ENCODE measurements around the gene RNASE8. TPM values are rescaled to one million over a fixed set of nuclear protein-coding genes. Genes with fewer than 3 reads are reported as not detected.
A peak's percentile ranks its signal among the peaks of the same experiment; 100 is the strongest.

Gene RNASE8
- total RNA-seq, 2 donors from 2014 or later: not detected

- no peak for DNase-seq (ENCODE audit: low spot score)
- peaks cover 0 to 34% of the 10 kb centered on the region in 2 donors for H3K4me1 ChIP-seq (ENCODE audit: control insufficient read depth in 1 of 2, low read depth in 2 of 2)
- H3K9me3 ChIP-seq: no peaks in the 10 kb centered on the region
- peak overlapping the region in 1 of 2 donors; percentile 50 for H3K27ac ChIP-seq
- H3K4me3 ChIP-seq: peak overlapping the region; percentile 31
- H3K27me3 ChIP-seq (replicated peaks; ENCODE audit: insufficient read depth): no peaks in the 10 kb centered on the region
- H3K36me3 ChIP-seq: no peaks in the 10 kb centered on the region
- TF ChIP-seq CTCF (IDR thresholded peaks at IDR 0.05): peak; percentile 77
- ATAC-seq (ENCODE audit: insufficient number of reproducible peaks, low FRiP score, low read depth): no peak
Observed at GRCh38 chr14:21106498-21107282, 49.1 kb downstream of the RNASE8 start.

- Histone ChIP-seq H3K27me3 (replicated peaks; ENCODE audit: insufficient read depth) (no peaks in the 10 kb centered on the region), H3K9me3 (no peaks in the 10 kb centered on the region), H3K27ac (no peak overlapping the region), H3K4me3 (no peak overlapping the region), H3K36me3 (no peaks in the 10 kb centered on the region), H3K4me1 (ENCODE audit: control insufficient read depth in 1 of 2, low read depth in 2 of 2) (peaks cover 0 to 34% of the 10 kb centered on the region in 2 donors)
- no peak for ATAC-seq (ENCODE audit: insufficient number of reproducible peaks, low FRiP score, low read depth)
- DNase-seq (ENCODE audit: low spot score): no peak
- TF ChIP-seq CTCF (IDR thresholded peaks at IDR 0.05): no peak
Observed at GRCh38 chr14:21107283-21107800, 49.7 kb downstream of the RNASE8 start.

Other genes with a start within 250 kb of the RNASE8 start
- gene RNASE3, start 166.4 kb upstream of the RNASE8 start, total RNA-seq: not detected
- 1 to 10 TPM; 6.9 to 7.2 TPM for gene RNASE2, start 102.3 kb upstream of the RNASE8 start, total RNA-seq
- 100 to 1,000 TPM in 1 of 2 donors, 10 to 100 TPM in 1; 94.8 to 141 TPM for gene METTL17, start 67.8 kb upstream of the RNASE8 start, total RNA-seq
- not detected for gene SLC39A2, start 58.5 kb upstream of the RNASE8 start, total RNA-seq
- gene NDRG2, start 32.8 kb upstream of the RNASE8 start, total RNA-seq: 100 to 1,000 TPM; 139 TPM
- not detected for gene TPPP2, start 27.6 kb upstream of the RNASE8 start, total RNA-seq
- gene RNASE13, start 23.0 kb upstream of the RNASE8 start, total RNA-seq: not detected
- under 1 TPM in 1 of 2 donors, not detected in 1; 0.27 TPM for gene RNASE7, start 15.5 kb upstream of the RNASE8 start, total RNA-seq
- gene ARHGEF40, start 12.5 kb downstream of the RNASE8 start, total RNA-seq: 10 to 100 TPM; 51.0 to 61.7 TPM
- 10 to 100 TPM; 34.7 to 74.2 TPM for gene ZNF219, start 40.8 kb downstream of the RNASE8 start, total RNA-seq
- not detected for gene TMEM253, start 43.2 kb downstream of the RNASE8 start, total RNA-seq
- gene OR5AU1, start 98.2 kb downstream of the RNASE8 start, total RNA-seq: not detected
- 100 to 1,000 TPM; 208 to 422 TPM for gene HNRNPC, start 211.6 kb downstream of the RNASE8 start, total RNA-seq
- not detected for gene RPGRIP1, start 222.3 kb downstream of the RNASE8 start, total RNA-seq